Measurements from ENCODE around the gene MOGAT2.

The MOGAT2 gene

DNA sequence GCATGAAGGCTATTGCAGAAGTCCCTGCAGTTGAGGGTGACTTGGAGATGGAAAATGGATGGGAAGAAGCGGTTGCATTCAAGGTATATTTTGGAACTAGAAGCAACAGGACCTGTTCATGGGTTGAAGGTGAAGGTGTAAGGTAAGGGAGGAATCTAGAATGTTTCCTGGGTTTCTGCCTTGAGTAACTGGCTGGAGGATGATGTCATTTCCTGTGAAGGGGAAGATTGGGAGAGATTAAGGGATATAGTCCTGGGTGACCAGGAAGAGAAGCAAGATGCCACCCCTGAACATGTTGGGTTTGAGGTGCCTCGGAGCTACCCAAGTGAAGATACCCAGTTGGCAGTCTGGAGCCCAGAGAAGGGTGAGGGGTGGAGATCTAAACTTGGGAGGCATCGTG, 12.1 kb upstream of the MOGAT2 start:
- no peak for DNase-seq (ENCODE audit: low read depth)
- TF ChIP-seq, protein P1, sequence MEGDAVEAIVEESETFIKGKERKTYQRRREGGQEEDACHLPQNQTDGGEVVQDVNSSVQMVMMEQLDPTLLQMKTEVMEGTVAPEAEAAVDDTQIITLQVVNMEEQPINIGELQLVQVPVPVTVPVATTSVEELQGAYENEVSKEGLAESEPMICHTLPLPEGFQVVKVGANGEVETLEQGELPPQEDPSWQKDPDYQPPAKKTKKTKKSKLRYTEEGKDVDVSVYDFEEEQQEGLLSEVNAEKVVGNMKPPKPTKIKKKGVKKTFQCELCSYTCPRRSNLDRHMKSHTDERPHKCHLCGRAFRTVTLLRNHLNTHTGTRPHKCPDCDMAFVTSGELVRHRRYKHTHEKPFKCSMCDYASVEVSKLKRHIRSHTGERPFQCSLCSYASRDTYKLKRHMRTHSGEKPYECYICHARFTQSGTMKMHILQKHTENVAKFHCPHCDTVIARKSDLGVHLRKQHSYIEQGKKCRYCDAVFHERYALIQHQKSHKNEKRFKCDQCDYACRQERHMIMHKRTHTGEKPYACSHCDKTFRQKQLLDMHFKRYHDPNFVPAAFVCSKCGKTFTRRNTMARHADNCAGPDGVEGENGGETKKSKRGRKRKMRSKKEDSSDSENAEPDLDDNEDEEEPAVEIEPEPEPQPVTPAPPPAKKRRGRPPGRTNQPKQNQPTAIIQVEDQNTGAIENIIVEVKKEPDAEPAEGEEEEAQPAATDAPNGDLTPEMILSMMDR (conservative IDR thresholded peaks at IDR 0.05; ENCODE audit: low read depth, low read length) = no peak
- H3K4me3 ChIP-seq (ENCODE audit: low read depth, low read length) = no peak overlapping the region

DNA sequence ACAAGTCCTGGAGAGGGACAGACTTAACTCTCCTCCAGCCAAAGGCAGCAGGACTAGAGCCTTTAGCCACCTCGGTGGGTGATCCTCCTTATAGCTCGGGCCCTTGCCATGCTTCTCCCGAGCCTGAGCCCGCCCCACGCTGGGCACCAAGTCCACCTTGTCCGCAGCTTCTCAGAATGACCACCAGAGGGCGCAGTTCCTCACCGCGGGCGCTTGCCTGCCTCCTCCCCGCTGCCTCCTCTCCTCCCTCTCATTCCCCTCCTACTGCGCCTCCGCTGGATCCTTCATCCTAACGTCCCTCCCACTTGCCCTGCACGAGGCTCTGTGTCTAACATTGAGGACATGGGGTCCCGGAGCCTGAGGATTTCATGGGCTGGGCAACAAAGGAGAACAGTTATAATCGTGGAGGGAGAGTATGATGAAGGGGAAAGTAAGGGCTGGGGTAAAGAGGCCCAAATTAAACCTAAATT, 11.3 kb upstream of the MOGAT2 start:
- TF ChIP-seq, protein P1 (conservative IDR thresholded peaks at IDR 0.05; ENCODE audit: low read depth, low read length) = peak; percentile 92
- peak; percentile 86 for DNase-seq (ENCODE audit: low read depth)
- H3K4me3 ChIP-seq (ENCODE audit: low read depth, low read length) = peak overlapping the region; percentile 39

DNA sequence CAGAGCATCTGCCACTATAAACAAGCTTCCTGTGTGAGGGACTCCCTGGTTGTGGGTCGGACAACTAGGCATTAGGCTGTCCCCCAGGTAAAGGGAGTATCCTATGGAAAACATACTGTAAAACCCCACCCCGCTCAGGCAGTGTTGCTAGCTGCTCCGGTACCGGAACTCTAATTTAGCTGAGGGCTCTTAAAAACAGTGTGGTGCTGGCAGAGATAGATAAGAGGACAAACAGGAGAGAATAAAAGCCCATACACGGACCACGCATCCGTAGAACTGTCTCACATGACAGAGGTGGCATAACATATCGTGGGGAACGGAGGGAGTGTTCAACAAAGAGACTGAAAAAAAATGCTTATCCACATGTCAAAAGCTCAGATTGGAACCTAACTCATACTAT, 3.4 kb upstream of the MOGAT2 start:
- TF ChIP-seq, protein P1 (conservative IDR thresholded peaks at IDR 0.05; ENCODE audit: low read depth, low read length) = no peak
- no peak for DNase-seq (ENCODE audit: low read depth)
- no peak overlapping the region for H3K4me3 ChIP-seq (ENCODE audit: low read depth, low read length)

DNA sequence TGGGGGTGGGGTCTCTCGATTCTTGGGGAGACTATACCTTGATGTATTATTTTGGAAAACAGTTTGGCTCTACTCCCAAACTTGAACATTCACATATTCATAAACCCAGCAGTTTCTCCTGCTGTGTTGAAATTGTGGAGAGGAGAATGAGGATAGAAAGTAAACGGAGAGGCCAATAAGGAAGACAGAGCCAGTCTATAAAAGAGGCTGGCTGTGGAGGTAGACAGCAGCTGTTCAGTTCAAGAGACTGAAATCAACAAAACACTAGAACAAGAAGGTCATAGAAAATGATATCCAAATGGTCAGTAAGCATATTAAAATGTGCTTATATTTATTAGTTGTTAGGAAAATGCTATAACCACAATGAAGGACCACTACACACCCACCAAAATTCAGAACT, 1.9 kb upstream of the MOGAT2 start:
- no peak for DNase-seq (ENCODE audit: low read depth)
- H3K4me3 ChIP-seq (ENCODE audit: low read depth, low read length) = no peak overlapping the region
- TF ChIP-seq, protein P1 (conservative IDR thresholded peaks at IDR 0.05; ENCODE audit: low read depth, low read length) = no peak

DNA sequence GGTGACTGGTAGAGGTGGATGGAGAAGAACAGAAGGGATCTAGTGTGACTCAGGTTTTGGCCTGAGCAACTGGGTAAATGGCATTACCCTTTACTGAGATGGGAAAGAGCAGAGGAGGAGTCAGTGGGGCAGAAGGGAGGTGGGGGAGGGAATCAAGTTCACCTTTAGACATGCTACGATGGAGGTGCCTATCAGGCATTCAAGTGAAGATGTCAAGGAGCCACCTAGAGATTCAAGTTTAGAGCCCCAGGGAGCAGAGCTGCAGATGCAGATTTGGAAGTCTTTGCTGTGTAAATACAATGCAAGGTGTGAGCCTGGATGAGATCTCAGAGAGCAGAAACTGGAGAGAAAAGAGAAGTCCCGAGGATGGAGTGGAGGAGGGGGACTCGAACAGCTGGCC, 979 bp upstream of the MOGAT2 start:
- no peak for DNase-seq (ENCODE audit: low read depth)
- TF ChIP-seq, protein P1 (conservative IDR thresholded peaks at IDR 0.05; ENCODE audit: low read depth, low read length) = no peak
- H3K4me3 ChIP-seq (ENCODE audit: low read depth, low read length) = no peak overlapping the region

DNA sequence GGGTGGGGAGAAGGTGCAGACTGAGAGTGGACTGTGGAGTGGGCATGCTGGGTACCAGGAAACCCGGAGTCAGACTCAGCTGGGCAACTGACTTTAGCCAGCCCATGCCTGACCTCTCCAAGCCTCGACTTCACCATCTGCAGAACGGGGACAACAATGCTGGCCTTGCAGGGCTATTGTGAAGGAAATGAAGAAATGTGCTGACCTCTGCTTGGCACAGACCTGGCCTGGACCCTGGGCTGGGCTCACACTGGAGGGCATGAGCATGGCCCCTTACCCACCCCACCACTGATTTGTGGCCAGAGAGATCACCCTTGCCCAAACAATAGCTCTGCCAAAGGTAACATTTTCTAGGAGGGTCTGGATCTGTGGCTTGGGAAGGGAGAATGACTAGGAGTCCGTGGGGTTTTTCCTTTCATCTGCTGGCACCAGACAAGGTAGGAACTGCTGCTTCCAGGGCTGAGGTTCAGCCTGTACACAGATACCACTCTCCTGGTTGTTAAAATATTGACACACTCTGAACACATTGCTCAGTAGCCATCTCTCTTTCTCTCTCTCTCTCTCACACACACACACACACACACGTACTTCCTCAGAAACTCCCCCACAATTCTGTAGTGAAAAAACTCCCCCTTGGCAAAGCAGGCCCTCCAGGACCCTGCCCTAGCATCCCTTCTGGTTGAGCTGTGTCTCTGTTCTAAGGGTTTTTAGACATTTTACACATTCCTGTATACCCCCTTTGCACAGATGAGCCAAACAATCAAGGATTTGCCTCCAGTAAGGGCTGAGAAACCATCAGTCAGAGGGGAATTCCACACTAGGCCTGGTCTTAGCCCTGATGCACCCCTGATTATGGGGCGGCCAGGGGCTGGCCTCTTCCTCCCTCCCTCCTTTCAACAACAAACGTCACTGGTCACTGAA, 1.0 kb downstream of the MOGAT2 start:
- TF ChIP-seq, protein P1 (conservative IDR thresholded peaks at IDR 0.05; ENCODE audit: low read depth, low read length) = no peak

More for the DNA sequence above, 1.0 kb downstream of the MOGAT2 start:
- H3K4me3 ChIP-seq (ENCODE audit: low read depth, low read length) = no peak overlapping the region
- DNase-seq (ENCODE audit: low read depth) = no peak
